ENCODE measurements around the gene ACTBL2.

Gene ACTBL2

DNA sequence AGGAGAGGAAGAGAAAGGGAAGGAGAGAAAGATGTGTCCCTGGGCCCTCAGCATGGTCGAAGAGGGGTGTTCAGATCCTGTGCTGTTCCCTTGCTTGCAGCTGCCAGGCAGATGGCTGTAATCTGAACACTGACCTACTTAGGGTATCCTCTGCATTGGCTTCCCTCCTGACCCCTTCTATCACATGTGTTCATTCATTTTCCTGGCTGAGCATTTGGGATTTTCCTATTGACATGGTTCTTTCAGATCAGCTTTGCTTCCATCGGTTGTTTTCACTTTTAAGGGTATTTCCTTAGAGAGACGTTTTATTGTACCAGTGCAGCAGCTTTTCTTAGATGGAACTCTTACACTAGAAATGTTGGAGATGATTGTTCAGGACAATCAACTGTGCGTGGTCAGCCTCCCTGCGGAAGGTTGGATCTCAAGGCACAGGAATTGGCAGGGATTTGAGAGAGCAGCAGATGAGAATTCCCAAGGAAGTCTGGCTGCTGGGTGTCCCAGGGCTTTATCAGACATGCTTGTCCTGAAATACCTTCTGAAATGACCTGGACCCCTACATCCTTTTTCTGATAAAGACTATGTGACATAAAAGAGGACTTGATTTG lies 26.0 kb downstream of the ACTBL2 start:
- TF ChIP-seq, protein P1, sequence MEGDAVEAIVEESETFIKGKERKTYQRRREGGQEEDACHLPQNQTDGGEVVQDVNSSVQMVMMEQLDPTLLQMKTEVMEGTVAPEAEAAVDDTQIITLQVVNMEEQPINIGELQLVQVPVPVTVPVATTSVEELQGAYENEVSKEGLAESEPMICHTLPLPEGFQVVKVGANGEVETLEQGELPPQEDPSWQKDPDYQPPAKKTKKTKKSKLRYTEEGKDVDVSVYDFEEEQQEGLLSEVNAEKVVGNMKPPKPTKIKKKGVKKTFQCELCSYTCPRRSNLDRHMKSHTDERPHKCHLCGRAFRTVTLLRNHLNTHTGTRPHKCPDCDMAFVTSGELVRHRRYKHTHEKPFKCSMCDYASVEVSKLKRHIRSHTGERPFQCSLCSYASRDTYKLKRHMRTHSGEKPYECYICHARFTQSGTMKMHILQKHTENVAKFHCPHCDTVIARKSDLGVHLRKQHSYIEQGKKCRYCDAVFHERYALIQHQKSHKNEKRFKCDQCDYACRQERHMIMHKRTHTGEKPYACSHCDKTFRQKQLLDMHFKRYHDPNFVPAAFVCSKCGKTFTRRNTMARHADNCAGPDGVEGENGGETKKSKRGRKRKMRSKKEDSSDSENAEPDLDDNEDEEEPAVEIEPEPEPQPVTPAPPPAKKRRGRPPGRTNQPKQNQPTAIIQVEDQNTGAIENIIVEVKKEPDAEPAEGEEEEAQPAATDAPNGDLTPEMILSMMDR (IDR thresholded peaks at IDR 0.05; ENCODE audit: insufficient read depth, low read depth, low read length, missing control alignments): no peak
- no peak for DNase-seq (ENCODE audit: low read depth)
- no peak overlapping the region for H3K4me3 ChIP-seq (ENCODE audit: low read depth, low read length)

DNA sequence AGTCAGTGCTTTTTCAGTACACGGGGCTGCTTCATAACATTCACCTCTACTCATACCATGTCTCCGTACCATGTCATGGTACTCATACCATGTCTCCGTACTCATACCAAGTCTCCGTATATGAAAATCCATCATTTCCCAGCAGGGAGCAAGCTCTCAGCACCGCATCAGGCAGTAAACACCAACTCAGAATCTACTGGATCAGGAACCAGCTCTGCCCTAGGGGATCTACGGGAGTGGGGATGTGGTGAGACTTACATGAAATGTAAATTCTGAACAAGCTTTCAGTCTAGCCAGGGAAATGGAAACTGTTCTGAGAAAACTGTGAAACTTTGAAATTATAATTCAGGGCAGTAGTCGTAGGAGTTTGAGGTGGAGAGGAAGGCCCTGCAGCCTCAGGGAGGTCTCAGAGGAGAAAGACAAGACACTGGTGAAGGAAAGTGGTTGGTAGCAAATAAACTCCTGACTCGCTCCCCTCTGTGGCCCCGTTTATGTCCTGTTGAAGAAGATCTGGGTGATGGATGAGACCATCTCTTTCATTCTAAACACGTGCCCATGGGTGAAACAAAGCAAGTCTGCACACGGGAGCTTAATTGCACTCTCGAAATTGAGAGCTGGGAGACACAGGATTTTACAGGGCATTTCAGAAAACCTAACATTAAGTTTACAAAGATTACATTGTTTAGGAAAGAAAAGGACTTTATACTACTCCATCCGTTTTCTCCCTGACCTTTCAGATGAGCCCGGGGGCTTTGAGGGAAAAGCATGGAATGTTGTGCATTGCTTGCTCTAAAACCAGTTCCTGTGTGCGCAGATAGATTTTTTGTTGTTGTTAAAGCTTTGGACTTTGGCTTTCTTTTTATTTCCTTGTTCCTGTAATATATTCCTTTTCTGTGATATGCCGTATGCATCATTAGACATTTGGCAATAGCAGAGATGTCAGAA lies 26.8 kb downstream of the ACTBL2 start:
- TF ChIP-seq, protein P1 (IDR thresholded peaks at IDR 0.05; ENCODE audit: insufficient read depth, low read depth, low read length, missing control alignments): no peak
- no peak overlapping the region for H3K4me3 ChIP-seq (ENCODE audit: low read depth, low read length)
- no peak for DNase-seq (ENCODE audit: low read depth)

DNA sequence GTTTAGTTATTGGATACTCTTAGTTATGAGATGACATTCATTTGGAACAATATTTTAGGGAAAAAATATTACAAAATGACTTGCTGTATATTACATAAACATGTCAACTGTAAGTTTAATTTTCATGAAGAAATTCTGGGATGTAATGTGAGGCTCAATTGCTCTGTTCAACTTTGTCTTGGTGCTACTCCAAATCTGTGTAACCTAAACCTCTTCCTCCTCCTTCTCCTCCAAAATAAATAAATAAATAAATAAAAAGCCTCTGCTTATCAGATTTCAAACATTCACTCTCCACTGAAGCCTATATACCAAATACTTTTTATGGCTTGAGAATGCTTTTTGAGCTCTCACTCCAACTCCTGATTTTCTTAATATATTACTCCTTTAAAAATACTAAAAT lies 27.7 kb downstream of the ACTBL2 start:
- TF ChIP-seq, protein P1 (IDR thresholded peaks at IDR 0.05; ENCODE audit: insufficient read depth, low read depth, low read length, missing control alignments): no peak
- H3K4me3 ChIP-seq (ENCODE audit: low read depth, low read length): no peak overlapping the region
- no peak for DNase-seq (ENCODE audit: low read depth)

DNA sequence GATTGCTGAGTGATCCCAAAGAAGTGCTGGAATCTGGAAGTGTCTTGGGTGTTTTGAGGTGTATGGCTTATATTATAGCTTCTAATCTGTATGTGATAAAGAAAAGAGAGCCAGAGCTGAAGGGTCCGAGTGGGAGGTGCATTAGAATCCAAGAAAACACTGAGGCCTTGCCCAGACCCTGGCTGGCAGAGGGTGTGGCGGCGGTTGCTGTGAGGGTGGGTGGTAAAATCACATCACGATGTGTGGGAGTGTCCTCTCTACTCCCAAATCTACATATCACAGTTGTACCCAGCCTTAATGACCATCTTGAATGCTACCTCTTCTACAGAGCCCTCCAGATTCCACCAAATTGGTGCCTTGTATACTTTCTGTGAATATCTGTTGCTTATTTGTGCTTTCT lies 28.9 kb downstream of the ACTBL2 start:
- TF ChIP-seq, protein P1 (IDR thresholded peaks at IDR 0.05; ENCODE audit: insufficient read depth, low read depth, low read length, missing control alignments): no peak
- no peak for DNase-seq (ENCODE audit: low read depth)
- H3K4me3 ChIP-seq (ENCODE audit: low read depth, low read length): no peak overlapping the region

DNA sequence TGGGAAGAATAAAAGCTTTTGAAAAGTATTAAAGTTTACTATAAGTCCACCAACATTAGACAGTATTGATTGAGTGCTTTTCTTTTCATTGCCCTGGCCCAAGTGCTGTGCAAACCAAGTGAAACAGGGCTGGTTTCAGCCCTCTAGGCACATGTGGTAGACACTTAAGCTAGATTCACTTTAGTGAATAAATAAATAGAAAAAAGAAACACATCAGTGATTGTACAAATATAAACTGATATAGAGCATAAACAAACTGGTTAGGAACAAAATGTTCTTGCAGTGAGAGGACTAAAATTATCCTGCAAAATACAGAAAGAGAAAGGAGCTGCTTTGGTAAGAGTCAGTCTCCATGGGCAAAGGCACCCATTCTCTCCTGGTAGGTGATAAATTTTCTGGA lies 29.7 kb downstream of the ACTBL2 start:
- no peak for DNase-seq (ENCODE audit: low read depth)
- H3K4me3 ChIP-seq (ENCODE audit: low read depth, low read length): no peak overlapping the region
- TF ChIP-seq, protein P1 (IDR thresholded peaks at IDR 0.05; ENCODE audit: insufficient read depth, low read depth, low read length, missing control alignments): no peak

DNA sequence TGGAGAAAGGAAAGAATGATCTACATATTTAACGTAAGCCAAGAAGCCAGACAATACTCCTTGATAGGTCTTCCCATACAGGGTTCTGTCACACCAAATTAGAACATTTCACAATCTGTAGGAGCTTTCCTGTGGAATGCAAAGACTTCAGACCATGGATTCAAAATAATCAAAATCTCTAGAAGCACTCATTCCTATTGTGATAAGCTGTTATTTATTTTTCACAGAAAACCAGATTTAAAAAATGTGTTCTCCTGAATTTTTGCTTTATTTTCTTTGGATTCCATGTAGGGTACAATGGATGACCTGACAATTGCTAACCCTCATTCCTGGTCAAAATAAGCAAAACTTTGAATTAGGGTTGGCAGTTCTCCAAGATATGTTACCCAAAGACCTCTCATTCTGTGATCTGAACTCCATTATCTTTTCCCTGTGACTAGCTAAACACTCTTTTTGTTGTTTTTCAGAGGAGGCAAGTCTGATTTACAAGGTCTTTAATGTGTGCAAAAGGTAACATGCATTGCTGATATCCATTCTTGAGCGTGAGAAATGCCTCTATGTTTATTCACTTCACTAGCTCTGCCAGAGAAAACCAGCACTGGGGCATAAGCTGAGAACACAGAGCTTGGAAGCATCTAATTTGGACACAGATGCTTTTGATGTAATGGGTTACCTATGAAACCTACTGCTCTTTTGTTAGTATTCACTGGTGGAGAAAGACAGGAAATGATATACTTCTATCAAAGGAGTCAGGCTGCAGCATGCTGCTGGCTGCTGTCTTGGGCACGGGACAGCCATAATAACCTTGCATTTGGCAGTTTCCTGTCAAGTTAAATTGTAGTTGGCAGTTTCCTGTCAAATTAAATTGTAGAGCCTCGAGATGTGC lies 31.4 kb downstream of the ACTBL2 start:
- no peak for DNase-seq (ENCODE audit: low read depth)
- TF ChIP-seq, protein P1 (IDR thresholded peaks at IDR 0.05; ENCODE audit: insufficient read depth, low read depth, low read length, missing control alignments): no peak
- no peak overlapping the region for H3K4me3 ChIP-seq (ENCODE audit: low read depth, low read length)
